Heart left ventricle (tissue), 13 donors: ENCODE data around the gene BOK.

Experiments
- POLR2A ChIP-seq, 2 donors: fragments of 450-650 bp; IDR thresholded peaks; one replicate each; pipeline ENCODE4 v1.6.1; 2017; ENCODE audit warnings: antibody characterized with exemption in 2 of 2, mild to moderate bottlenecking in 2 of 2, moderate library complexity in 2 of 2
- TF ChIP-seq, protein P1 (sequence below), 12 donors: fragments of 200-600 bp; sonication (generic) in 4 of 12; IDR thresholded peaks; one replicate each; pipeline versions ENCODE4 v1.5.0 to v1.8.0; 2018 to 2022; ENCODE audit warnings: antibody characterized with exemption in 12 of 12, mild to moderate bottlenecking in 5 of 12
- donor health status: ischemic (EF 13 %, LVEDD 7.1; RV severe dilation, severe dysfunction).
- donor health status: DM: no; HTN: yes; CAD: no.
- donor health status: DM: no; HTN: no; CAD: no.
- donor health status: ischemic (EF 25% LVEDD 6.9; RV normal size, moderate dysfunction).
- donor health status: ischemic (EF 25% LVEDD 5.7; RV mildly dilated, moderate dysfunction).
- donor health status: ischemic (EF 35%, LVEDD 5.7; RV mildly dilated, moderate dysfunction).
- donor health status: nonischemic (EF 11% LVEDD 7.7; RV severe dilation, severe dysfunction).
- donor health status: DM: yes; HTN: yes; CAD: no.
- donor health status: PGD.
- donor health status: ischemic (EF 29% LVEDD 5.4; RV normal size, mild dysfunction).
- donor health status: nonischemic (EF 23%, LVEDD 6.1; RV moderate dilation, normal function).

DNA sequence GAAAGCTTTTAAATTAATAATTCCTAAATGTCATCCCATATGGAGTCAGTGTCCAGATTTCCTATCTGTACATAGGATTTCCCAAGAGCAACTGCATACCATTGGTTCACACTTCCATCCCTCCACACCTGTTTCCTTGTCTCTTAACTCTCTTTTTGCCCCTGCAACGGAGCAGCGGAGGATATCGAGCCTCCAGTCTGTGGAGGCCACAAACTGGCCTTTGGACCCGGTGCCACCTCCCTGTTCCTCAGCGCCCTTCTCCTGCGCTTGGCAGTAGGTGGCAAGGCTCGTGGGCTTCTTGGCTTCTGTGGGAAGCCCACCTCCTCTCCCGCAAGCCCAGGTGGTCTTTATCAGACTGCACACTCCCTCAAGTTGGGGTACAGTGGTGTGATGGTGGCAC, 26.4 kb upstream of the BOK start:
- TF ChIP-seq, protein P1, sequence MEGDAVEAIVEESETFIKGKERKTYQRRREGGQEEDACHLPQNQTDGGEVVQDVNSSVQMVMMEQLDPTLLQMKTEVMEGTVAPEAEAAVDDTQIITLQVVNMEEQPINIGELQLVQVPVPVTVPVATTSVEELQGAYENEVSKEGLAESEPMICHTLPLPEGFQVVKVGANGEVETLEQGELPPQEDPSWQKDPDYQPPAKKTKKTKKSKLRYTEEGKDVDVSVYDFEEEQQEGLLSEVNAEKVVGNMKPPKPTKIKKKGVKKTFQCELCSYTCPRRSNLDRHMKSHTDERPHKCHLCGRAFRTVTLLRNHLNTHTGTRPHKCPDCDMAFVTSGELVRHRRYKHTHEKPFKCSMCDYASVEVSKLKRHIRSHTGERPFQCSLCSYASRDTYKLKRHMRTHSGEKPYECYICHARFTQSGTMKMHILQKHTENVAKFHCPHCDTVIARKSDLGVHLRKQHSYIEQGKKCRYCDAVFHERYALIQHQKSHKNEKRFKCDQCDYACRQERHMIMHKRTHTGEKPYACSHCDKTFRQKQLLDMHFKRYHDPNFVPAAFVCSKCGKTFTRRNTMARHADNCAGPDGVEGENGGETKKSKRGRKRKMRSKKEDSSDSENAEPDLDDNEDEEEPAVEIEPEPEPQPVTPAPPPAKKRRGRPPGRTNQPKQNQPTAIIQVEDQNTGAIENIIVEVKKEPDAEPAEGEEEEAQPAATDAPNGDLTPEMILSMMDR (IDR thresholded peaks at IDR 0.05), result no peak
- no peak for TF ChIP-seq POLR2A (IDR thresholded peaks at IDR 0.05)
